PFSK-1 (cell line): ENCODE data around the gene TMPRSS3.

ENCODE experiments used
- FOXP2 ChIP-seq: optimal IDR thresholded peaks from 2 replicates; pipeline ENCODE3; 2011; ENCODE audit warnings: borderline replicate concordance, control low read depth, inconsistent platforms; ENCODE audit not compliant: insufficient read depth; ENCODE audit errors: extremely low read length, extremely low read depth
- POLR2AphosphoS5 ChIP-seq: IDR thresholded peaks from 2 replicates; pipeline ENCODE4 v1.6.1; 2012; ENCODE audit warnings: low read depth, mild to moderate bottlenecking, control low read depth, low read length, moderate library complexity
- REST ChIP-seq, 2 experiments: IDR thresholded peaks; 2 replicates each; pipeline versions ENCODE4 v1.6.1 to v1.8.0; 2011 to 2012; ENCODE audit warnings: low read depth in 2 of 2, low read length in 2 of 2, control low read depth in 1 of 2, inconsistent platforms in 1 of 2, mild to moderate bottlenecking in 1 of 2, moderate library complexity in 1 of 2; ENCODE audit not compliant: insufficient read depth in 1 of 2
- SIN3A ChIP-seq: IDR thresholded peaks from 2 replicates; pipeline ENCODE4 v1.6.1; 2012; ENCODE audit warnings: mild to moderate bottlenecking, low read length, moderate library complexity, borderline replicate concordance; ENCODE audit not compliant: insufficient read depth
- TAF1 ChIP-seq: IDR thresholded peaks from 2 replicates; pipeline ENCODE4 v1.6.1; 2012; ENCODE audit warnings: low read length, control low read depth, borderline replicate concordance; ENCODE audit not compliant: insufficient read depth

- TF ChIP-seq SIN3A (no peak), REST (IDR thresholded peaks at IDR 0.05; ENCODE audit: insufficient read depth in 1 of 2, low read depth in 2 of 2, low read length in 2 of 2) (no peak), POLR2AphosphoS5 (no peak), TAF1 (no peak), FOXP2 (no peak)
These were observed 8.7 kb upstream of the TMPRSS3 start for GRCh38 chr21:42404539-42404938.
